ENCODE results near the gene ARHGEF28.

- TF ChIP-seq CTCF (conservative IDR thresholded peaks at IDR 0.05 in 1 of 2, IDR thresholded peaks at IDR 0.05 in 1 of 2; ENCODE audit: low read depth in 1 of 2, low read length in 2 of 2) (no peak), EZH2 (IDR thresholded peaks at IDR 0.05; ENCODE audit: low read length, missing control alignments) (no peak)
These were observed 133.8 kb downstream of the ARHGEF28 start for GRCh38 chr5:73759771-73760170.

All from fibroblast of lung (primary cell).